NK-92 treated with Interleukin-12 subunit alpha and Interleukin-12 subunit beta, amount 100 ng/mL, for 24 hours (cell line): ENCODE data around the gene TCAF2.
"Not testable (repeated sequence)": the region's sequence is repeated elsewhere in the genome, so short reads cannot be mapped to it uniquely, and the experiment has no call there.

Experiments
- DNase-seq: peaks from one replicate; lab custom pipeline; 2025; lab: John Stamatoyannopoulos, UW

Gene TCAF2

DNA sequence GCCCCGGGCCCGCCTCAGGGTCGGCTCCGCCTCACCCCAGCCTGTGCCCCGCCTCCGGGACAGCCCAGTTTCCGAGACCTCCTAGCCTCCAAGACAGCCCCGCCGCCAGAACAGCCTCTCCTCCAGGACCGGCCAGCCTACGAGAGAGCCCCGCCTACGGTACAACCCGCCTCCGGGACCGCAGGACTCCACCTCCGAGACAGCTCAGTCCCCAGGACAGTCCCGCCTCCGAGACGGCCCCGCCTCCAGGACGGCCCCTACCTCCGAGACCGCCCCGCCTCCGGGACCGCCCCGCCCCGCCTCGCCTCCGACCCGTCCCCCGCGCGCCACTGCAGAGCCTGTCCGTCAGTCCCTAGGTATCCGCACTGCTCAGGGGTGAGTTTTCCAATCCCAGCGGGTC is at the start of gene TCAF2:
TCAF2 (plus strand) TSS at position 329 of the 400 bp plus-strand sequence.
- DNase-seq = not testable (repeated sequence)

DNA sequence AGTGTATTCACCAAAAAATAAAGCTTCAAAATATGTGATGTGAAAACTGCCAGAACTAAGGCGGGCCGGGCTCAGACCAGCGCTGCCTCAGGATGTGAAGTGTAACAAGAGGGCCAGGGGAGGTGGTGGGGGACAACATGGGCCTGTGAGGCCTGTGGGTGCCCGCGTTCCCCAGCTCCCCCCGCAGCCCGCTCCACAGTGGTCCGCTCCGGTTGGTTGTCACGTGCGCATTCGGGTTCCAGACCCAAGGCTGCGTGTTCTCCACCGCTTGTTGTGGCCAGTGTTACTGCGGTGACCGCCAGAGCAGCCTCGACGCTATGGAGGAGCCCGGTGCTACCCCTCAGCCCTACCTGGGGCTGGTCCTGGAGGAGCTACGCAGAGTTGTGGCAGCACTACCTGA is 49.3 kb upstream of the TCAF2 start, which contains the start of gene CTAGE15:
CTAGE15 (plus strand) TSS at position 301 of the 400 bp plus-strand sequence; CDS start at position 318, 17 bp downstream.
- not testable (repeated sequence) for DNase-seq

DNA sequence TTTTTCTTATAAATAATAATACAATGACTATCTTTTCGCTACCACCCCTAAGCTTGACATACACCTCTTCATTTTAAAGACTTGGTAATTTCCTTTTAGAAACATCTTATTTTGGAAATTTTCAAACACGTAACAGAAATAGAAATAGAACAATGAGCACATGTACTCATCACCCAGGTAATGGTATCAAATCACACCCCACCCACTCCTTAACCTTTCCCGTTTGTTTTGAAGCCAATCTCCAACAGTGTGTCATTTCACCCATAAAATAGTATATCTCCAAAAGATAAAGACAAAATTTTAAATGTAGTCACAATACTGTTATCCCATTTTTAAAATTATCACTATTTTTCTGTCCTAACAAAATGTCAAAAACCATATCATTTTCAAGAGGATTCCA is 32.6 kb upstream of the TCAF2 start:
- not testable (repeated sequence) for DNase-seq

DNA sequence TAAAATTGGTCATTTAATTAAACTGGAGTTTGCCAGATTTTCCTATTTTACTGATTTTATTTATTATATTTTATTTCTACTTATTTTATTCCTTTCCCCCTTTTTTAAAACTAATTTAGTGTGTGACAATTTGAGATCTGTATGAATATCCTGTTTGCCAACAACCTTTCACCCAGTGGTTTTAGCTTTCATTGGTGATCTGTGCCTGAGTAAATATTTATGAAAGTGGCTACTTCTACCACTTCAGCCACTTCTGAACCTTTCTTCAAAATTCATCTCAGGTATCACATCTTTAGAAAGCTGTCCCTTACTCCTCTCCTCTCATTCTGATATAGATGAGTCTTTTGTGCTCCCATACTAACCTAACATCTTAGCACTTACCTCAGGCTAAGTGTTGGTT is 30.9 kb upstream of the TCAF2 start:
- DNase-seq = not testable (repeated sequence)

DNA sequence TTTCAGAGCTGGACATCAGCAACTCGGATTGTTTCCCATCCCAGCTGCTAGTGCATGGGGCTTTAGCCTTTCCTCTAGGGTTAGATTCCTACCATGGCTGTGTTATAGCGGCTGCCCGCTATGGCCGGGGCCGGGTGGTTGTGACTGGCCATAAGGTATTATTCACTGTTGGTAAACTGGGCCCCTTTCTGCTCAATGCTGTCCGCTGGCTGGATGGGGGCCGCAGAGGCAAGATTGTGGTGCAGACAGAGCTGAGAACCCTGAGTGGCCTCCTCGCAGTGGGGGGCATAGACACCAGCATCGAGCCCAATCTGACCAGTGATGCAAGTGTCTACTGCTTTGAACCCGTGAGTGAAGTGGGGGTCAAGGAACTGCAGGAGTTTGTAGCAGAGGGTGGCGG is 22.7 kb upstream of the TCAF2 start:
- not testable (repeated sequence) for DNase-seq

DNA sequence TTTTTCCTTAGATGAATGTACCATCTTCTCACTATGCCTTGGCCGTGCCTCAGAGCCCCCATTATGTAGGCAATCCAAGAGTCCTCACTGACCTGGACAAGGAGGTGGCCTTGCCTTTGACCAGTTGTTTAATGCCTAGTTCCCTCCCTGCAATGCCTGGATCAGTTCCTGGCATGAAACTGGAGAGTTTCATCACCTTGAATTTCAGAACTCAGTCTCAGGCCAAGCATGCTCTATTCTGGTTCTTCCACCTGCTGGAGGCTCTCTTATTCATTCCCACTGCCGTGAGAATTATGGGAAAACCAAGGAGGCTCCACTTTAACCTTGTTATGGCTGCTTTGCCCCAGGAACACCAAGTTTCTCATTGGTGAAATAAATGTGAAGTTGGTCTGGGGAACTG is 17.2 kb upstream of the TCAF2 start:
- DNase-seq = not testable (repeated sequence)

DNA sequence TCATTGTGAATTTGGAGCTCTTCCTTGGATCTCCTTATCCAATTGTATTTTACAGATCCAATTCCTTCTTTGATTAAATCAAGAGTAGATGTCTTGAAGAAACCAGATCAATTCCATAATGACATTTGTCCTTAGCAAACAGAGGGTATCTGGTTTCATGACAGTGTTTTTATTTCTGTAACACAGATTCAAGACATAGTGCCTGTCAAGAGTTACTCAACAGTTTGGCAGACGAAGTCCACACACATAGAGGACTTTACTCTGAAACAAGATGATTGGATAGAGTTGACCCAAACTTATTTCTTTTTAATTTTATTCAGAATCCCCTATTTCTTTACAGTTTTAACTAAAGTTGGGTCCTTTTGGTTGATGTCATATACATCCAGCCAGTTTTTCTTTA is 14.7 kb upstream of the TCAF2 start:
- not testable (repeated sequence) for DNase-seq

DNA sequence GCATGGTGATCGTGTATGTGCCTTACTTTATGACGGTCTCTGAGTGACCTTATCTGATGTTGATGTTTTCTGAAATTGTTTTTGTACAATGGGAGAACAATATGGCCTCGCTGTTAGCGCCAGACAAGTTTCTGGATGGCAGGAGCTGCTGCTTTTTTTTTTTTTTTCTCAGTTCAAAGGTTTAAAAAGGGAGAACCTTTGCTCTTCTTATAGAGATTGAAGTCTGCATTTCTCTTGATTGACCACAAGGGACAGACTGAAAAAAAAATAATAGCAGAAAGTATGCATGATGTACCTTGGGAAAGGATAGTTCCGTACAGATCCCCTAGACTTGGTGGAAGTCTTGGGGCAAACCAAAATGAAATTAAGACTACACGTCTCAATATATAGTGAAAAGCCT is 5.2 kb upstream of the TCAF2 start:
- not testable (repeated sequence) for DNase-seq

DNA sequence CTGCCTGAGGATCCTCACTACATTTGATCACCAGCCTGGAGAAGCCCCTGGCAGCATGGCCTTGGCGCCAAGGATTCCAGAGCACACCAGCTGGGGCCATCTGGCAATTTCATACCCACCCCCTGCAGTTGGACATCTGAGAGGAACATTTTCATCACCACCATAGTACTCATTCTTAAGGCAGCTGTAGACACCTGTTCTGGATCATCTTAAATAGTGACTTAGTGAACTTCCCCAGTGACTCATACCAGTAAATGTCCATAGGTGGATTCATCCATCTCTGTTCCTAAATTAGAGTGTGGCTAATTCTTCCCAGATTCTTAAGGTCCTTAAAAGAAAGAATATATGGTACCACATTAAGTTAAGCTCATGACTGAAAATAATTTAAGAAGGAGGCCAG is 3.6 kb upstream of the TCAF2 start:
- DNase-seq = not testable (repeated sequence)

DNA sequence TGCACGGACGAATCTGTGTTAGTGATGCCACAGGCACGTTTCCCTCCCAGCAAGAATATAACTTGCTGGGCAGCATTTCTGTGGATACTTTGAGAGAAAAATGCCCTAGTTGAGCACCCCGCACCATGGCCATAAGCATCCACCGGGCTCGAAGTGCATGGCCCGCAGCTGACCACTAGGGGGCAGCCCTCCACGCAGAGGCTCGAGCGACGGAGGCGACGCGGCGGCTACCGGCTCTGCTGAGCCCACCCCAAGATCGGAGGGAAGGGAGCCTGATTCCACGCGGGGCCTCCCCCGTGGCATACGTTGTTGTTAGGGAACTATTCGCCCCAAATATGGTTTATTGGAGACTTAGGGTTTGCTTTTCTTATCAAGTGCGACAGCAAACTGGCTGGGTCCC is 716 bp upstream of the TCAF2 start:
- not testable (repeated sequence) for DNase-seq

DNA sequence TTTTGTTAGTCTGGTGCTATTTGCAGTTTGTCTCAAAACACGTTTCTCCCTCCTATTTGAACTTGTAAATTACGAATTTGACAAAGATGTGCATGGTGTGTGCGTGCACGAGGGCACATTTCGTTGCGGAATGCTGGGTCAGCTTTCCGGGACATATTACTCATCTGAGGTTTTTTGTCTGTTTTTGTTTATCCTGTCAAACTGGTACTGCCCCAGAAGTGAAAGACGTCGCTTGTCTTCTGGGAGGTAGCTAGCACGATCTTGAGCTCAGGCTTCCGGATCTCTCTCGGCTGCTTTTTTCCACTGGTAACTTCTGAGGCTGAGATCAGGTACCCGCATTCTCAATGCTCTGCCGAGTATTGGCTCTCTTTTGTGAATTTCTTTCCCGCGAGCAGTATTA is 401 bp downstream of the TCAF2 start:
- DNase-seq = not testable (repeated sequence)

DNA sequence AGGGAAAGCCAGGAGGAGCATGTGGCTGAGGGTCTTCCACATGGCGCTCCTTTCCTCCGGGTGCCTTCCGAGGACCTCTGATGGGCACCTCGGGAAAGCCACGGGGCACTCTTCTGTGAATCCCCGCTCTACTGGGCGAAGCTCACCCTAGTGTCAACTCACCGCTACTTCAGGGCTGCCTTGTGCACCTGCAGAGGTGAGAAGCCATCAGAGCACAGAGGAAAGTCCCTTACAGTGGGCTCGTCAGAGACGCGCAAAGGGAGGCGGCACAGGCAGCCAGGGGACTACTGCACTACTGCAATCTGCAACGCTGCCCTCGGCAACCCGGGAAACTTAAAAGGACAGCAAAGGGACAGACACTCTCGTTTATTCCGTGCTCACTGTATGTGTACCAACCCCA is 1.4 kb downstream of the TCAF2 start:
- not testable (repeated sequence) for DNase-seq

DNA sequence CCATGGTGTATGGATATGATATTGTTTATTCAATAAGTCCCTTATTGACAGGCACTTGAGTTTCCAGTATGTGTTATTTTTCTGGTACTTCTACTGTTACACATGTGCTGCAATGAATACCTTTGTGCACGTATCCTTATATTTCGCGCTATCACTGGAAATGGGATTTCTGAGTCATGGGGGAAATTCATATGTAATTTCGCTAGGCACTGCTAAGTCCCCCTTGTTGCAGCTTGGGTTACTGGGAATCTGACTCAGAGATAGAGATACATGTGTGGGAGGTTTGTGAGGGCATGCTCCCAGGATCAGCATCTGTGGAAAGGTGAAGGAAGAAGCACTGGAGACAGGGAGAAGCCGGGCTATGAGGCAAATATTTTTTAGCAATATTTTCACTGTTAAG is 9.9 kb downstream of the TCAF2 start:
- DNase-seq = not testable (repeated sequence)

DNA sequence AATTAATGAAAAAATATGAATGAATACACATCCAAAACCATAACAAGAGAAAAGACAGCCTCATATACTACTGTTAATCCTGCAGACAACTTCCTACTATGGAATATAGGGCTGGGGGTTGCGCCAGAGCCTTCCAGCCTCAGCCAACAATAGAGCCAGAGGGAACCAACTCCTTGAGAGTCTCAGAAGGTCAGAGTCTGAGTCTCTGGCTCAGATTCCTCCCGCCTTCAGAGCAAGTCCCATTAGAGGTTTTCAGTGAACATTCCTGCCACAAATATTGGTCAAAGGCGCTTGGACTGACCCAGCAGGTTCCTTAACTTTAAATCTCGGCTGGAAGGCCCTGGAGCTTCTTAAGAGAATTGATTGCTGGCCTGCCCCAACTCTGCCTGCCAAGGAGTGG is 11.7 kb downstream of the TCAF2 start:
- DNase-seq = not testable (repeated sequence)

DNA sequence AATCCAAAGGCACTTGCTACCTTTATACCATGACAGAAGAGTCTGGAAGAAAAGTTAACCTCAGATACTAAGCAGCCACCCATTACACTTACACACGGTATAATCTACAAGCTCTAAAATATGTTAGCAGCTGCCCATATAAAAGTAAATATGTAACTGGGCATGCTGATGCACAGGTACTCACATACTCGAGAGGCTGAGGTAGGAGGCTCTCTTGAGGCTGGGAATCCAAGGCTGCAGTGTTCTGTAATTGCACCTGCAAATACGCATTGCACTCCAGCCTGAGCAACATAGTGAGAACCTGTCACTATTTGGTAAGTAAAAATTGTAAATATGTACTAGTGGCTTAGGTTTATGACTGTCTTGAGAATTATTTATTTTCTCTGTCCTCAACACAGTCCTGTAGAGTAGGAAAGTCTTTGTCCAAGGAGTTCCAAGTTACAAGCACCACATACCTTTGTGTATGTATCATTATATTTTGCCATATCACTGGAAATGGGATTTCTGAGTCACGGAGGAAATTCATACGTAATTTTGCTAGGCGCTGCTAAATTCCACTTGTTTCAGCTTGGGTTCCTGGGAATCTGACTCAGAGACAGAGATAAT is 12.3 kb downstream of the TCAF2 start:
- not testable (repeated sequence) for DNase-seq

DNA sequence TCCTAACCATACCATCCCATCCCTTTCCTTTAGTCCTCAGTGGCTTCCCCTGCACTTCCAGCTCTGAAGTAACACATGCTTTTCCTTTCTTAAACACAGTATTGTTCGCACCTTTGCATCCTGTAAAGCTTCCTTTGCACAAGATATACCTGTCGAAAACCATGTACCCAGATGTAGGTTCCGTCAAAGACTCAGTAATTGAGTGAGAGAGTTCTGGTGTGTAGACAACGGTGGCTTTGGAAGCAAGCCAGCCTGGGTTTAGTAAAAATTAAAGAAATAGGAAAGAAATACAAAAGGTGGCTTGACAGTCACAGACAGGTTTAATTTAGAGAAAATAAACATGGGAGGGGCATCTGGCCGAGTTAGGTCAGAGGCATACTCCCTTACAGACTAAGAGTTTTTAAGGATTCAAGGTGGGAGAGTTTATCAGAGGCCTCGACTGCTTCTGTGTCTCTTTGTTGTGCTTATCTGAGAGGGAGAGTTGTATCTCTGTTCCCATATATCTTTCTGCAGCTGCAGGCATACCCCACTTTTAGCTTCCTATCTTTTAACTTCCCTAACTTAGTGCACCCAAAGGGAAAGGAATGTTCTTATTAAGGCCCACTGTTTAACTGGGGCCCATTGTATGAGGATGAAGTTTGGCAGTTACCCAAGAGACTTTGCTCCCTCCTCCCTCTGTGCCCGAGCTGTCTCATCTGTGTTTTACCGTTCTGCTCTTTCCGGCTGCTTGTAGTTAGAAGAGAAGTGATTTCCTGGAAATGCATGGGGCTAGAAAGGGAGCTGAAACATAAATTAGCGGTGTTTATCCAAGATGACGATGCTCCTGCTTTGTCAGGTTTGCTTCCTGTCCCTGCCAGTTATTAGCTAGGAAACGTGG is 14.8 kb downstream of the TCAF2 start:
- DNase-seq = not testable (repeated sequence)

DNA sequence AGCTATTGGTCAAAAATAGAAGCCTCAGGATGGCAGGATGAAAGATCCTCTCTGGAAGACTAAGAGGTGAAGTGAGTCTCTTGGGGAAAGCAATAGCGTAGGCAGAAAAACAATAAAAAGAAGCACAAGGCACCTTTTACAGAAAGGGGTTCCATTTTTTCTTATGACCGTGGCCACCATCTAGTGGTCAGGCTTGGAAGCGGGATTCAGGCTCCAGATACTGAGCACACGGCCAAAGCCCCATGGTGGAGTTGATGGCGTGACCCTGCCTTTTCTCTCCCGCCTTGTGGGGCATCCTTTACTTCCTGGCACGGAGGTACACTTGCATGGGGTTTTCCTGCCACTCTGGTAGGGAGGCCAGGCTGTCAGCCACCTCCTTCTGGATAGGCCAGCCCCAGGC is 18.6 kb downstream of the TCAF2 start:
- DNase-seq = not testable (repeated sequence)

DNA sequence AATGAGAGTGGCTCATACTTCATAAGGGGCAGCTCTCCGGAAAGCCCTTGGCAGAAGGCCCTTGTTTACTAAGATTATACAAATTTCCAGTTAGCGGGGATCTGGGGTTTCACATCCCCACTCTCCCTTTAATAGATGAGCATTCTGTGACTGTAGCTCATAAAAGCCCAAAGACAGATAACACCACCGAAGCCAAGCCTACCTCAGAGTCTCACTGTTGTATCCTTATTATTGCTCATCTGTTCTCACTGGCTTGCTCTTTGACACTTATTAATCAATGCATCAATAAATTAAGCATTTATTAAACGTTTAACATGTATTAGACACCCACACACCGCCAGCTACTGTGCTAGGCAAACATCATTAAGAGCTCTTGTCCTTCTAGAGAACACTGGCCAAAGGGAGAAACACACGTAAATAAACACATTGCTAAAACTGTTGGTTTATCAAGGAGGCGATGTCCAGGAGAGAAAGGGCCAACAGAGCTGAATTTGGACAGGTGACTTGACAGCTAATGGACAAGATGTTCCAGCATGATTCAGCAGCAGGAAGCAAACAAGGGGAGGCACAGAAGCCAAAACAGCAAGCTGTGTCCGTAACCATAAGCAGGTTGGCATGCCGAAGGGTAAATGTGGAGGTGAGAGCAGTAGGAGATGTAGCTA is 19.9 kb downstream of the TCAF2 start:
- DNase-seq = not testable (repeated sequence)

DNA sequence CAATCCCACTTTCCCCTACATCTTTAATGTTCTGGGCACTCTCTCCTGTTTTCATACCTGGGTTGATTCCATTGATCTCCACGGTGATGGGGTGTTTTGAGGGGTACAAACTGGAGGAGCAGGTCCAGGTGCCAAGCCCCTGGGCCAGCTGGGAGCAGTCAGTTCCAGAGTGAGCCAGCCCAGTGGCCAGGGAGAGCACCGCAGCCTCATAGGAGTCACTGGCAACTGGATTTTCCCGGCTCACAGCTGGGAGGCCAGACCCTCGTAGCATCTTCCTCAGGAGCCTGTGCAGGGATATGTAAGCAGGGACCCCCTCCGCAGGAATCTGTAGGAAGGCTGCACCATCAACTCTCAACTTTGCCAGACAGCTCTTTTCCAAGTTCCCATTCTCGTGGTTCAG is 25.8 kb downstream of the TCAF2 start:
- not testable (repeated sequence) for DNase-seq

DNA sequence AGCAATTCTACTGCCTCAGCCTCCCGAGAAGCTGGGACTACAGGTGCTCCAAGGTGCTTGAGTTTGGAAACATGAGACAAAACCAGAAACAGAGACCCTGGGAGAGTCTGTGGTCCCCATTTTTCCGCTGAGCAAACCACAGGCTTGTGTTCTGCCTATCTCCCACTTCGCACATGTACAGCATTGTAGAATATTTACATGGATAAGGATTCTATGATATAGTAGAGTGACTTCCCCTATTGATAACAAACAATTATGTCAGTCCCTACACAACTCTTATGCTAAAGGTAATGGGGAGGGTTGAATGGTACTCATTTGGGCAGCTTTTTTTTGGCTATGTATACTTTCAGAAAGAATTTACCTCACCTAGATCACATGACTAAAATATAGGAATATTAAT is 29.1 kb downstream of the TCAF2 start:
- DNase-seq = not testable (repeated sequence)

DNA sequence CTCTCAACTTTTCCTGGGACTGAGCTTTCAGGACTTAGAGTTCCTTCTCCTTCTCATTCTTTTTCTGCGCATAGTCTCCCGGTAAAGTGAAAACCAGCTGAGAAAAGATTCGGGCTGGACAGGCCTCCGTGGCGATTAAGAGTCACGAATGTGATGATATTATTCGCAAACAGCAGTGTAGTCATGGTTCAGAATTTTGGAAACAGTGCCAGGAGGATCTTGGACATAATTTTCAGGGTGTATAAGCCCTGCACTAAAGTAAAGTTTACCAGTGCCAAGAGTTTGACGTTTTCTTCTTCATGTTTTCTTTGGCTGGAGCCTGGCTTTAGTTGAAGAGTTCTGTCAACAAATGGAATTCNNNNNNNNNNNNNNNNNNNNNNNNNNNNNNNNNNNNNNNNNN is 29.7 kb downstream of the TCAF2 start:
- not testable (repeated sequence) for DNase-seq
